GM21381 (cell line): ENCODE data around the gene VTI1A.

ENCODE experiments used
- ATAC-seq: cut with Tn5 transposase; IDR thresholded peaks from one replicate; pipeline ENCODE4 v1.9.1; 2021; ENCODE audit warnings: mild to moderate bottlenecking, moderate library complexity; ENCODE audit not compliant: unreplicated experiment

Gene VTI1A

GRCh38 chr10:112774210-112774609, 327.2 kb downstream of the VTI1A start:
- ATAC-seq: no peak

- no peak for ATAC-seq
Measured at GRCh38 chr10:112774798-112775197, 327.8 kb downstream of the VTI1A start.

GRCh38 chr10:112775381-112775780, 328.4 kb downstream of the VTI1A start:
- ATAC-seq: no peak

GRCh38 chr10:112775892-112776674, 329.1 kb downstream of the VTI1A start:
- no peak for ATAC-seq

- ATAC-seq: no peak
Measured at GRCh38 chr10:112778579-112778978, 331.6 kb downstream of the VTI1A start.

GRCh38 chr10:112779025-112779770, 332.2 kb downstream of the VTI1A start:
- ATAC-seq: no peak

- ATAC-seq: no peak
Measured at GRCh38 chr10:112782200-112782907, 335.3 kb downstream of the VTI1A start.

- no peak for ATAC-seq
Measured at GRCh38 chr10:112783351-112784021, 336.5 kb downstream of the VTI1A start.

- ATAC-seq: no peak
Measured at GRCh38 chr10:112784022-112784461, 337.0 kb downstream of the VTI1A start.

GRCh38 chr10:112785089-112785488, 338.1 kb downstream of the VTI1A start:
- ATAC-seq: no peak

- ATAC-seq: no peak
Measured at GRCh38 chr10:112789248-112789647, 342.2 kb downstream of the VTI1A start.

GRCh38 chr10:112790030-112790429, 343.0 kb downstream of the VTI1A start:
- no peak for ATAC-seq

- ATAC-seq: no peak
Measured at GRCh38 chr10:112790921-112791320, 343.9 kb downstream of the VTI1A start.

GRCh38 chr10:112791447-112791846, 344.4 kb downstream of the VTI1A start:
- ATAC-seq: no peak

- no peak for ATAC-seq
Measured at GRCh38 chr10:112792487-112793201, 345.6 kb downstream of the VTI1A start.

GRCh38 chr10:112793202-112793921, 346.3 kb downstream of the VTI1A start:
- ATAC-seq: no peak

- ATAC-seq: no peak
Measured at GRCh38 chr10:112794201-112794600, 347.2 kb downstream of the VTI1A start.

- ATAC-seq: no peak
Measured at GRCh38 chr10:112795067-112795466, 348.1 kb downstream of the VTI1A start.

GRCh38 chr10:112797197-112797596, 350.2 kb downstream of the VTI1A start:
- no peak for ATAC-seq

- ATAC-seq: no peak
Measured at GRCh38 chr10:112797855-112798254, 350.8 kb downstream of the VTI1A start.
